Uterus (tissue), 4 donors: ENCODE measurements around the gene KRTAP1-3. TPM values are rescaled to one million over a fixed set of nuclear protein-coding genes. Genes with fewer than 3 reads are reported as not detected.

Experiments used
- DNase-seq, 2 donors: peaks; one replicate each; pipeline ENCODE4 v3.0.0-alpha.2; 2019 to 2020
- H3K27ac ChIP-seq, 2 donors: fragments of 200-600 bp; sonication (generic); 1 replicate in 1 of 2; 2 replicates in 1 of 2; pipeline ENCODE4 v1.5.1; 2016 to 2018
- H3K27me3 ChIP-seq, 2 donors: fragments of 200-600 bp; sonication (generic); one replicate each; pipeline ENCODE4 v1.5.1; 2018 to 2019; ENCODE audit warnings: control low read depth in 1 of 2
- H3K36me3 ChIP-seq, 2 donors: fragments of 200-600 bp; sonication (generic); one replicate each; pipeline ENCODE4 v1.5.1; 2019; ENCODE audit warnings: control low read depth in 1 of 2
- H3K4me1 ChIP-seq, 2 donors: fragments of 200-600 bp; sonication (generic); one replicate each; pipeline ENCODE4 v1.5.1; 2018 to 2019; ENCODE audit warnings: control low read depth in 1 of 2
- H3K4me3 ChIP-seq, 2 donors: fragments of 200-600 bp; sonication (generic); 1 replicate in 1 of 2; 2 replicates in 1 of 2; pipeline ENCODE4 v1.5.1; 2018 to 2019; ENCODE audit warnings: mild to moderate bottlenecking in 1 of 2
- H3K9me3 ChIP-seq, 2 donors: fragments of 200-600 bp; sonication (generic); one replicate each; pipeline ENCODE4 v1.5.1; 2019; ENCODE audit warnings: control low read depth in 1 of 2
- CTCF ChIP-seq, 4 experiments: fragments of 200-600 bp in 2 of 4; fragments of 450-650 bp in 2 of 4; sonication (generic) in 2 of 4; IDR thresholded peaks; one replicate each; pipeline ENCODE4 v1.5.1; 2016 to 2019; ENCODE audit warnings: antibody characterized with exemption in 4 of 4, mild to moderate bottlenecking in 2 of 4, moderate library complexity in 1 of 4
- POLR2A ChIP-seq, 2 donors: fragments of 450-650 bp; IDR thresholded peaks; one replicate each; pipeline ENCODE4 v1.6.1; 2016; ENCODE audit warnings: antibody characterized with exemption in 2 of 2, mild to moderate bottlenecking in 1 of 2, moderate library complexity in 1 of 2
- intact Hi-C: fragments of 100-400 bp; cut with DNase I; formaldehyde crosslinking; loops from one replicate; pipeline ENCODE4 v1.15.1; 2023; ENCODE audit warnings: low total_unique reads
- total RNA-seq, 4 donors: library from RNA; depleted of rRNA in 3 of 4; stranded (reverse); fragments of >200 nt in 3 of 4; gene quantifications; one replicate each; pipeline versions ENCODE4 v1.1.0 to v1.2.4, GENCODE V29; 2014 to 2023
- donor health status: DM: yes; HTN: yes; CAD: no.

The KRTAP1-3 gene
- total RNA-seq, 4 donors from 2014 or later = not detected

- no peak overlapping the region for H3K27ac ChIP-seq
- no peaks in the 10 kb centered on the region for H3K9me3 ChIP-seq
- intact Hi-C loops = no loop called here
Measured at GRCh38 chr17:41012326-41013120, 22.2 kb downstream of the KRTAP1-3 start.

GRCh38 chr17:41010441-41010840 lies 24.2 kb downstream of the KRTAP1-3 start:
- no peaks in the 10 kb centered on the region for H3K9me3 ChIP-seq
- H3K4me1 ChIP-seq = no peaks in the 10 kb centered on the region
- no peak for DNase-seq
- H3K36me3 ChIP-seq = no peaks in the 10 kb centered on the region
- no peaks in the 10 kb centered on the region for H3K27me3 ChIP-seq
- no peak overlapping the region for H3K27ac ChIP-seq
- intact Hi-C loops = no loop called here
- TF ChIP-seq CTCF (IDR thresholded peaks at IDR 0.05) (no peak), POLR2A (IDR thresholded peaks at IDR 0.05) (no peak)
- H3K4me3 ChIP-seq = no peak overlapping the region

More at GRCh38 chr17:41012326-41013120, 22.2 kb downstream of the KRTAP1-3 start:
- no peaks in the 10 kb centered on the region for H3K4me1 ChIP-seq
- no peaks in the 10 kb centered on the region for H3K36me3 ChIP-seq
- H3K27me3 ChIP-seq = no peaks in the 10 kb centered on the region
- TF ChIP-seq CTCF (IDR thresholded peaks at IDR 0.05) = no peak
- TF ChIP-seq POLR2A (IDR thresholded peaks at IDR 0.05) = no peak
- DNase-seq = no peak
- no peak overlapping the region for H3K4me3 ChIP-seq

GRCh38 chr17:41009936-41010335 lies 24.7 kb downstream of the KRTAP1-3 start:
- no peak for DNase-seq
- Histone ChIP-seq H3K4me3 (no peak overlapping the region), H3K4me1 (no peaks in the 10 kb centered on the region), H3K27ac (no peak overlapping the region), H3K9me3 (no peaks in the 10 kb centered on the region), H3K36me3 (no peaks in the 10 kb centered on the region), H3K27me3 (no peaks in the 10 kb centered on the region)
- intact Hi-C loops = no loop called here
- no peak for TF ChIP-seq POLR2A (IDR thresholded peaks at IDR 0.05)
- no peak for TF ChIP-seq CTCF (IDR thresholded peaks at IDR 0.05)

DNA sequence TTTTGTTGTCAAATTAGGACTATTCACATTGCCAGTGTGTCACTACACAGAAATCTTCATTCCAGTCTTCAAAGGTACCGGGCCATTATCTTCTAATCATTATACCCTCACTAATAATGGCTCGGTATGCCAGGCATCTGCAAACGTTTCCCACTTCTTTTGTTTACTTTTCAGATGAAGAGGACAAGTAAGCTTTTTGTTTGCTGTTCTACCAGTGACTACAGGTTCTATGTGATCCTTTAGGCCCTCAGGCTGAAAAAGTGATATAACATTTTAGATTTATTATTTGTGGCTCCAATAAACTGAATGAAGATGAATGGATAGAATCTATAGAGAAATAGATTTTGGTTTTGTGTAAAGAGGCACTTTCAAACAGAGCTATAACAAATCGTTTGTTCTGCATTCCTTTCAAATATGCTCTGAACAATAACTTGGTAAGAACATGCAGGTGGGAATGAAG lies 25.3 kb downstream of the KRTAP1-3 start:
- Histone ChIP-seq H3K4me1 (no peaks in the 10 kb centered on the region), H3K36me3 (no peaks in the 10 kb centered on the region), H3K27ac (no peak overlapping the region), H3K27me3 (no peaks in the 10 kb centered on the region), H3K9me3 (no peaks in the 10 kb centered on the region), H3K4me3 (no peak overlapping the region)
- TF ChIP-seq POLR2A (IDR thresholded peaks at IDR 0.05) = no peak
- no peak for TF ChIP-seq CTCF (IDR thresholded peaks at IDR 0.05)
- intact Hi-C loops = no loop called here
- DNase-seq = no peak

DNA sequence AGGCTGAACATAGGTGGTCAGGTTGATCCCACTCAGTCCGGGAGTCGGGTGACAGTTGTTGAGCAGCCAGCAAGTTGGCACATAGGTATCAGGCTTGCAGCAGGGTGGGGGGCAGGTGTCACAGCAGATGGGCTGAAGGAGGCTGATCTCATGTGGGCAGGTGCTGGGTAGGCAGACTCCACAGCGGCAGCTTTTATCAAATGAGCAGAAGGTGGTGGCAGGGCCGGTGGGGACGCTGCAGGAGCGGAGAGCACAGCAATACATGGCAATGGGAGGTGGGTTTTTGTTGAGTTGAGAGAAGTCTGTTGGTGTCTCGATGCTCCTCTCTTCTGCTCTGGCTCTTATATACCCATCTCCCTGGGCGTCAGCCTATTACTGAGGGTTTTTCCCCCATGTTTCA lies 25.9 kb downstream of the KRTAP1-3 start, which contains the start of gene KRTAP3-1:
Gene KRTAP3-1, minus strand, starts transcription at position 318 of the 400 bp plus-strand sequence. Its CDS starts 54 bp downstream, at position 264.
- intact Hi-C loops = no loop called here
- no peak for TF ChIP-seq CTCF (IDR thresholded peaks at IDR 0.05)
- no peak for TF ChIP-seq POLR2A (IDR thresholded peaks at IDR 0.05)
- no peak for DNase-seq
- Histone ChIP-seq H3K27ac (no peak within 1 kb of the TSS), H3K9me3 (no peaks in the 10 kb centered on the region), H3K27me3 (no peaks in the 10 kb centered on the region), H3K4me1 (no peaks in the 10 kb centered on the region), H3K4me3 (no peak within 1 kb of the TSS), H3K36me3 (no peaks in the 10 kb centered on the region)
